HEK293 (cell line): Measurements from ENCODE around the gene SPDYE16.

Experiments
- CTCF ChIA-PET: fragments of 350-600 bp; formaldehyde crosslinking; extraction: SDS; loops from one replicate; lab custom pipeline; 2021; ENCODE audit warnings: antibody characterized with exemption; lab: Yijun Ruan, JAX
- POLR2A ChIA-PET: fragments of 300-600 bp; formaldehyde crosslinking; extraction: SDS; loops from one replicate; lab custom pipeline; 2020; ENCODE audit warnings: antibody characterized with exemption, inconsistent platforms; lab: Yijun Ruan, JAX
- H3K27ac ChIP-seq: fragments of 200-500 bp; sonication (Bioruptor generic); 2 replicates; pipeline ENCODE4 v1.5.1; 2014; ENCODE audit warnings: low read depth, low read length, control low read depth, inconsistent platforms; ENCODE audit errors: extremely low read depth
- H3K36me3 ChIP-seq, 2 experiments: fragments of 200-500 bp in 1 of 2; sonication (Bioruptor generic) in 1 of 2; 1 replicate in 1 of 2; 2 replicates in 1 of 2; pipeline ENCODE4 v1.5.1; 2014 to 2017; ENCODE audit warnings: inconsistent platforms in 2 of 2, low read length in 2 of 2; ENCODE audit not compliant: control insufficient read depth in 2 of 2, insufficient read depth in 1 of 2
- H3K4me1 ChIP-seq: fragments of 200-500 bp; sonication (Bioruptor generic); 2 replicates; pipeline ENCODE4 v1.5.1; 2014; ENCODE audit warnings: mild to moderate bottlenecking, low read length, inconsistent platforms; ENCODE audit not compliant: control insufficient read depth, insufficient read depth
- H3K4me3 ChIP-seq: 2 replicates; pipeline ENCODE4 v1.5.1; 2011; ENCODE audit warnings: low read depth, mild to moderate bottlenecking, control low read depth, low read length, moderate library complexity
- H3K9me3 ChIP-seq: fragments of 200-500 bp; sonication (Bioruptor generic); 2 replicates; pipeline ENCODE4 v1.5.1; 2014; ENCODE audit warnings: low read depth, low read length, inconsistent platforms; ENCODE audit not compliant: control insufficient read depth, insufficient read depth
- GLI2 ChIP-seq: fragments of 450-650 bp; formaldehyde crosslinking; IDR thresholded peaks from 2 replicates; pipeline ENCODE4; 2017; ENCODE audit warnings: missing biosample characterization, missing genetic modification characterization, low read depth, borderline replicate concordance
- HOXD13 ChIP-seq: sonication (generic); formaldehyde crosslinking; IDR thresholded peaks from 2 replicates; pipeline ENCODE4 v1.8.0; 2022; ENCODE audit warnings: missing genetic modification reagents, borderline replicate concordance
- INSM2 ChIP-seq: fragments of 450-650 bp; formaldehyde crosslinking; IDR thresholded peaks from 2 replicates; pipeline ENCODE4 v1.5.1; 2016; ENCODE audit warnings: missing biosample characterization, missing genetic modification characterization
- OVOL3 ChIP-seq: fragments of 450-650 bp; formaldehyde crosslinking; IDR thresholded peaks from 2 replicates; pipeline ENCODE4 v1.5.1; 2016; ENCODE audit warnings: missing biosample characterization, missing genetic modification characterization
- SCRT2 ChIP-seq: fragments of 450-650 bp; formaldehyde crosslinking; IDR thresholded peaks from 2 replicates; pipeline ENCODE4 v1.5.1; 2016; ENCODE audit warnings: missing biosample characterization, missing genetic modification characterization
- SETDB1 ChIP-seq: IDR thresholded peaks from one replicate; pipeline ENCODE4 v1.6.1; 2017; ENCODE audit warnings: mild to moderate bottlenecking, low read length, moderate library complexity, mixed read lengths; ENCODE audit not compliant: insufficient read length
- TRIM28 ChIP-seq: IDR thresholded peaks from 2 replicates; pipeline ENCODE4 v1.6.1; 2011; ENCODE audit warnings: low read length, control low read depth, borderline replicate concordance
- ZBTB1 ChIP-seq: fragments of 450-650 bp; formaldehyde crosslinking; IDR thresholded peaks from 2 replicates; pipeline ENCODE4 v1.5.1; 2016; ENCODE audit warnings: missing biosample characterization, missing genetic modification characterization
- ZFP41 ChIP-seq: fragments of 450-650 bp; formaldehyde crosslinking; IDR thresholded peaks from 2 replicates; pipeline ENCODE4 v1.5.1; 2016; ENCODE audit warnings: missing biosample characterization, missing genetic modification characterization, borderline replicate concordance
- ZNF155 ChIP-seq: fragments of 450-650 bp; formaldehyde crosslinking; IDR thresholded peaks from 2 replicates; pipeline ENCODE4 v1.5.1; 2016; ENCODE audit warnings: missing biosample characterization, missing genetic modification characterization
- ZNF157 ChIP-seq: fragments of 450-650 bp; formaldehyde crosslinking; IDR thresholded peaks from 2 replicates; pipeline ENCODE4 v1.5.1; 2016; ENCODE audit warnings: missing biosample characterization, missing genetic modification characterization
- ZNF26 ChIP-seq: fragments of 450-650 bp; formaldehyde crosslinking; IDR thresholded peaks from 2 replicates; pipeline ENCODE4 v1.5.1; 2016; ENCODE audit warnings: missing biosample characterization, missing genetic modification characterization
- ZNF341 ChIP-seq: fragments of 450-650 bp; formaldehyde crosslinking; IDR thresholded peaks from 2 replicates; pipeline ENCODE4; 2016; ENCODE audit warnings: low read depth, missing biosample characterization, missing genetic modification characterization
- ZNF37A ChIP-seq: fragments of 450-650 bp; IDR thresholded peaks from 2 replicates; pipeline ENCODE4 v1.5.1; 2018; ENCODE audit warnings: missing biosample characterization, missing genetic modification characterization
- ZNF394 ChIP-seq: fragments of 450-650 bp; formaldehyde crosslinking; IDR thresholded peaks from 2 replicates; pipeline ENCODE4 v1.5.1; 2016; ENCODE audit warnings: missing biosample characterization, missing genetic modification characterization, mild to moderate bottlenecking, moderate library complexity, borderline replicate concordance
- ZNF514 ChIP-seq: fragments of 450-650 bp; formaldehyde crosslinking; IDR thresholded peaks from 2 replicates; pipeline ENCODE4 v1.5.1; 2016; ENCODE audit warnings: missing biosample characterization, missing genetic modification characterization
- ZNF580 ChIP-seq: fragments of 450-650 bp; formaldehyde crosslinking; IDR thresholded peaks from 2 replicates; pipeline ENCODE4 v1.5.1; 2016; ENCODE audit warnings: missing biosample characterization, missing genetic modification characterization
- ZNF792 ChIP-seq: fragments of 450-650 bp; formaldehyde crosslinking; IDR thresholded peaks from 2 replicates; pipeline ENCODE4 v1.5.1; 2016; ENCODE audit warnings: missing biosample characterization, missing genetic modification characterization
- TF ChIP-seq, protein P1 (sequence below): fragments of 450-650 bp; formaldehyde crosslinking; IDR thresholded peaks from 2 replicates; pipeline ENCODE4 v1.5.1; 2017; ENCODE audit warnings: missing biosample characterization, missing genetic modification characterization
- TF ChIP-seq, protein P2 (sequence below): fragments of 450-650 bp; formaldehyde crosslinking; IDR thresholded peaks from 2 replicates; pipeline ENCODE4 v1.5.1; 2016; ENCODE audit warnings: missing biosample characterization, missing genetic modification characterization

SPDYE16 gene

DNA sequence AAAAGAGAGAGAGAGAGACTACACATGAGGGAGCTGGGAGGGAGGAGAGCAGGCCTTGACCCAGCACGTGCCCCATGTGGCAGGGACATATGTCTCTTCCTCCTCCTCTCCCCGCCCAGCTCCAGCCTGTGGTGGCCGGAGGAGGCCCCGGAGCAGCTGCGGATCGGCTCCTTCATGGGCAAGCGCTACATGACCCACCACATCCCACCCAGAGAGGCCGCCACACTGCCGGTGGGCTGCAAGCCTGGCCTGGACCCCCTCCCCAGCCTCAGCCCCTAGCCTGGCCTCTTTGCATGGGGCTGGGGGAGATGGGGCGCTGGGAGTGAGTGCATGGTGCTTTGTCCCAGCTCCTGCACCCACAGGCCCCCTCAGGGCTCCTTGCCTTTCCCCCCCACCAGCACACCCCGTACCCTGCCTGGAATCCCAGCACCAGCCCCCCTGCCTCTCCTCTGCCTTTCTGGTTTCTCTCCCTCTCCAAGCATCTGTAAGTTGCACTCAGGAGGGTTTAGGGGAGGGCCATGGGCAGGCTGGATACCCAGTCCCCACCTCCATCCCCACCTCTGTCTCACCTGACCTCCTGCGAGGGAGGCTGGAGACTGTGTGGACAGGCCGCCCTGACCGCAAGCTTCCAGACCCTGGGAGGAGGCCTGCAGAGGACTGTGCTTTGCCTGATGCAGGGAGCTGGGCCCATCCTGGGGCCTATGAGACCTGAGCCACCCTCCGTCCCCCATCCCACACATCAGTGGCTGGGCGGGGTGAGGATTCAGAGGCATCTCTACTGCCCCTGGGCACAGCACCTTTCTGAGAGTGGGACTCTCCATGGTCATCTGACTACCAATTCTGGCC is 27.9 kb downstream of the SPDYE16 start:
- ChIA-PET POLR2A (no interaction called here), CTCF (no interaction called here)
- Histone ChIP-seq H3K4me1 (no peaks in the 10 kb centered on the region), H3K36me3 (no peaks in the 10 kb centered on the region), H3K4me3 (no peak overlapping the region), H3K27ac (no peak overlapping the region), H3K9me3 (no peaks in the 10 kb centered on the region)
- TF ChIP-seq ZFP41 (tag by site-specific recombination) (no peak), ZNF514 (tag by site-specific recombination) (no peak), GLI2 (tag by site-specific recombination) (no peak), OVOL3 (tag by site-specific recombination) (no peak), ZNF580 (no peak), ZNF26 (no peak), ZNF155 (tag by site-specific recombination) (no peak), ZNF341 (no peak), ZNF394 (tag by site-specific recombination) (no peak), ZNF157 (tag by site-specific recombination) (no peak), ZNF37A (tag by site-specific recombination) (no peak), ZNF792 (no peak), INSM2 (tag by site-specific recombination) (no peak), SETDB1 (no peak), ZBTB1 (tag by site-specific recombination) (no peak), SCRT2 (tag by site-specific recombination) (no peak), TRIM28 (no peak), HOXD13 (CRISPR knock-in tag) (no peak)
- TF ChIP-seq, protein P1, sequence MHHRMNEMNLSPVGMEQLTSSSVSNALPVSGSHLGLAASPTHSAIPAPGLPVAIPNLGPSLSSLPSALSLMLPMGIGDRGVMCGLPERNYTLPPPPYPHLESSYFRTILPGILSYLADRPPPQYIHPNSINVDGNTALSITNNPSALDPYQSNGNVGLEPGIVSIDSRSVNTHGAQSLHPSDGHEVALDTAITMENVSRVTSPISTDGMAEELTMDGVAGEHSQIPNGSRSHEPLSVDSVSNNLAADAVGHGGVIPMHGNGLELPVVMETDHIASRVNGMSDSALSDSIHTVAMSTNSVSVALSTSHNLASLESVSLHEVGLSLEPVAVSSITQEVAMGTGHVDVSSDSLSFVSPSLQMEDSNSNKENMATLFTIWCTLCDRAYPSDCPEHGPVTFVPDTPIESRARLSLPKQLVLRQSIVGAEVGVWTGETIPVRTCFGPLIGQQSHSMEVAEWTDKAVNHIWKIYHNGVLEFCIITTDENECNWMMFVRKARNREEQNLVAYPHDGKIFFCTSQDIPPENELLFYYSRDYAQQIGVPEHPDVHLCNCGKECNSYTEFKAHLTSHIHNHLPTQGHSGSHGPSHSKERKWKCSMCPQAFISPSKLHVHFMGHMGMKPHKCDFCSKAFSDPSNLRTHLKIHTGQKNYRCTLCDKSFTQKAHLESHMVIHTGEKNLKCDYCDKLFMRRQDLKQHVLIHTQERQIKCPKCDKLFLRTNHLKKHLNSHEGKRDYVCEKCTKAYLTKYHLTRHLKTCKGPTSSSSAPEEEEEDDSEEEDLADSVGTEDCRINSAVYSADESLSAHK (tag by site-specific recombination) = no peak
- TF ChIP-seq, protein P2, sequence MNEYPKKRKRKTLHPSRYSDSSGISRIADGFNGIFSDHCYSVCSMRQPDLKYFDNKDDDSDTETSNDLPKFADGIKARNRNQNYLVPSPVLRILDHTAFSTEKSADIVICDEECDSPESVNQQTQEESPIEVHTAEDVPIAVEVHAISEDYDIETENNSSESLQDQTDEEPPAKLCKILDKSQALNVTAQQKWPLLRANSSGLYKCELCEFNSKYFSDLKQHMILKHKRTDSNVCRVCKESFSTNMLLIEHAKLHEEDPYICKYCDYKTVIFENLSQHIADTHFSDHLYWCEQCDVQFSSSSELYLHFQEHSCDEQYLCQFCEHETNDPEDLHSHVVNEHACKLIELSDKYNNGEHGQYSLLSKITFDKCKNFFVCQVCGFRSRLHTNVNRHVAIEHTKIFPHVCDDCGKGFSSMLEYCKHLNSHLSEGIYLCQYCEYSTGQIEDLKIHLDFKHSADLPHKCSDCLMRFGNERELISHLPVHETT (tag by site-specific recombination) = no peak
